ENCODE results near the gene EMD. TPM values are rescaled to one million over a fixed set of nuclear protein-coding genes. Genes with fewer than 3 reads are reported as not detected.

EMD gene
- total RNA-seq: 10 to 100 TPM; 29.8 to 56.3 (median 49.9) TPM
- polyA plus RNA-seq: 10 to 100 TPM; 77.8 to 83.1 (median 78.9) TPM
- long read RNA-seq, donor 1, transcript EMD-202 (6 exons, 1,379 nt): major isoform, 19 of 35 reads
- long read RNA-seq, donor 1, partial matches to known transcripts: 10 of 35 reads
- long read RNA-seq, donor 1, other reads (novel, unspliced or antisense): 0 of 35 reads
- long read RNA-seq, donor 2, transcript EMD-202 (6 exons, 1,379 nt): major isoform, 12 of 18 reads
- long read RNA-seq, donor 2, partial matches to known transcripts: 0 of 18 reads
- long read RNA-seq, donor 2, other reads (novel, unspliced or antisense): 0 of 18 reads

DNA sequence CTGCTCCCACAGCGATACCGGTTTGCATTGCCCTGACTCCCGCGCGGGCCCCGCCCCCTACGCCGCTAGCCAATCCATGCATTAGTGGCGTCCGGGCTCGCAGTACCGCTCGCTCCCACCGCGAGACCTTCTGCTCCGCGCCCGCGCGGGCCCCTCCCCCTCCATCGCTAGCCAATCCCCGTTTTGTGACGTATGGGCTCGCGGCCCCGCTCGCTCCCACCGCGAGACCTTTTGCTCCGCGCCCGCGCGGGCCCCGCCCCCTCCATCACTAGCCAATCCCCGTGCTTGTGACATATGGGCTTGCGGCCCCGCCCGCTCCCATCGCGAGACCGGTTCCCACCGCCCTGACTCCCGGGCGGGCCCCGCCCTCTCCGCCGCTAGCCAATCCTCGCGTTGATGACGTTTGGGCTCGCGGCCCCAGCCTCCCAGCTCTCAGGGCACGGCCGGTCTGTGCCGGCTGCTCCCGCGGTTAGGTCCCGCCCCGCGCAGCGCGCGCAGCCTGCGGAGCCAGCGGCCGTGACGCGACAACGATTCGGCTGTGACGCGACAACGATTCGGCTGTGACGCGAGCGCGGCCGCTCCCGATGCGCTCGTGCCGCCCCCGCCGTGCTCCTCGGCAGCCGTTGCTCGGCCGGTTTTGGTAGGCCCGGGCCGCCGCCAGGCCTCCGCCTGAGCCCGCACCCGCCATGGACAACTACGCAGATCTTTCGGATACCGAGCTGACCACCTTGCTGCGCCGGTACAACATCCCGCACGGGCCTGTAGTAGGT lies at the start of gene EMD:
TSS of gene EMD (plus strand) at position 497 of the 770 bp plus-strand sequence. CDS start at position 687, 190 bp downstream.
- Histone ChIP-seq H3K9me3 (peaks cover 0 to 4% (median 0%) of the 10 kb centered on the region in 8 donors), H3K4me1 (peaks cover 7 to 47% (median 25%) of the 10 kb centered on the region in 6 donors), H3K27ac (peak within 1 kb of the TSS; percentile 84 to 99 (median 98)), H3K4me3 (peak within 1 kb of the TSS; percentile 39 to 79 (median 52)), H3K36me3 (peaks cover 0 to 22% (median 0%) of the 10 kb centered on the region in 6 donors), H3K27me3 (replicated peaks in 1 of 7) (no peaks in the 10 kb centered on the region)
- intact Hi-C loops (cut with DNase I; ENCODE audit: low total_unique reads): no loop called here
- peak in 2 of 3 donors; percentile 31 to 38 for TF ChIP-seq POLR2A (IDR thresholded peaks at IDR 0.05)
- TF ChIP-seq POLR2AphosphoS5 (IDR thresholded peaks at IDR 0.05): peak; percentile 92 to 93 (median 93)
- TF ChIP-seq, protein P1, sequence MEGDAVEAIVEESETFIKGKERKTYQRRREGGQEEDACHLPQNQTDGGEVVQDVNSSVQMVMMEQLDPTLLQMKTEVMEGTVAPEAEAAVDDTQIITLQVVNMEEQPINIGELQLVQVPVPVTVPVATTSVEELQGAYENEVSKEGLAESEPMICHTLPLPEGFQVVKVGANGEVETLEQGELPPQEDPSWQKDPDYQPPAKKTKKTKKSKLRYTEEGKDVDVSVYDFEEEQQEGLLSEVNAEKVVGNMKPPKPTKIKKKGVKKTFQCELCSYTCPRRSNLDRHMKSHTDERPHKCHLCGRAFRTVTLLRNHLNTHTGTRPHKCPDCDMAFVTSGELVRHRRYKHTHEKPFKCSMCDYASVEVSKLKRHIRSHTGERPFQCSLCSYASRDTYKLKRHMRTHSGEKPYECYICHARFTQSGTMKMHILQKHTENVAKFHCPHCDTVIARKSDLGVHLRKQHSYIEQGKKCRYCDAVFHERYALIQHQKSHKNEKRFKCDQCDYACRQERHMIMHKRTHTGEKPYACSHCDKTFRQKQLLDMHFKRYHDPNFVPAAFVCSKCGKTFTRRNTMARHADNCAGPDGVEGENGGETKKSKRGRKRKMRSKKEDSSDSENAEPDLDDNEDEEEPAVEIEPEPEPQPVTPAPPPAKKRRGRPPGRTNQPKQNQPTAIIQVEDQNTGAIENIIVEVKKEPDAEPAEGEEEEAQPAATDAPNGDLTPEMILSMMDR (IDR thresholded peaks at IDR 0.05 in 8 of 11, conservative IDR thresholded peaks at IDR 0.05 in 3 of 11): peak in 9 of 11 experiments; percentile 13 to 72 (median 33)
- peak; percentile 98 for DNase-seq
- 0 to 61% (median 2%) methylated on average over 13 to 103 of the region's 103 CpGs for WGBS, 5 donors

DNA sequence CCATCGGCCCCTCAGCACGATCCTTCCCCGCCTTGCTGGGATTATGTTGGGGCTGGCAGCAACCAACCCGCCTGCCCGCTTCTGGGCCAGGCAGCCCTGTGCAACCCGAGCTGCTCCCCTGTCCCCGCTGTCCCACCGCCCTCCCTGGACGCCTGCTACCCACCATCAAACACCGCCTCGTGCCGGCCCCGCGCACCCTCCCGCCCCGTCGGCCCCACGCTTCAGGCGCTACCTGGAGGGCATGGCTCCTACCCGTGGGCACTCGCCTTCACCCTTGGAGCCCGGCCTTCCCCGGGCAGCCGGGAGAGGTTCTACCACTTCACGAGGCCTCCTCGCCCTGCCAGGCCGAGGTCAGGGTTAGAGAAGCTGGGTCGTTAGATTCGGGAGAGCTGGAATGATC lies 46.5 kb upstream of the EMD start:
- WGBS, 5 donors: 91 to 100% (median 96%) methylated on average over 19 to 29 of the region's 29 CpGs
- peak; percentile 69 for DNase-seq

DNA sequence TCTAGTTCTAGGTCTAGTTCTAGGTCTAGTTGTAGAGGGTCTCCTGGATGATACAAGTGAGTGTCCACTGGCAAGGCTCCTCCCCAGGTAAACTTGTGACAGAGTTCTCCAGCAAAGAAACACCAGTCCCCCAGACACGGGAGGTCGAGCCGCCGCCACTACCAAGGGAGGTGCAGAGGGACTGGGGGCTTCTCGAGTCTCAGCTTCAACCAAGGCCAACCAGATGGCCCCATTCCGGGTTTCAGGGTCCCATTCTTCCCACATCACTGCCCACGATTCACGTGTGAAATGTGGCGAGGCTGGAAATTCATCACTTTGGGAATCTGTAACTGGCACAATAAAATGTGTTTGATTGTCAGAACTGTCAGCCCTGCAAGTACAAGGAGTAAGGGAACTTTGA lies 46.0 kb upstream of the EMD start:
- Histone ChIP-seq H3K4me3 (no peak overlapping the region), H3K27ac (peak overlapping the region in 3 of 8 donors; percentile 15 to 72 (median 51)), H3K36me3 (no peaks in the 10 kb centered on the region), H3K4me1 (peaks cover 0 to 16% (median 7%) of the 10 kb centered on the region in 6 donors), H3K9me3 (no peaks in the 10 kb centered on the region), H3K27me3 (replicated peaks in 1 of 7) (peaks cover 0 to 7% (median 0%) of the 10 kb centered on the region in 7 donors)
- DNase-seq: peak; percentile 75
- WGBS, 5 donors: 85 to 99% (median 95%) methylated on average over 9 of the region's 9 CpGs
- TF ChIP-seq, protein P1 (IDR thresholded peaks at IDR 0.05 in 8 of 11, conservative IDR thresholded peaks at IDR 0.05 in 3 of 11): no peak
- TF ChIP-seq POLR2AphosphoS5 (IDR thresholded peaks at IDR 0.05): no peak
- no peak for TF ChIP-seq POLR2A (IDR thresholded peaks at IDR 0.05)
- intact Hi-C loops (cut with DNase I; ENCODE audit: low total_unique reads): no loop called here

More for the DNA sequence above, 46.5 kb upstream of the EMD start:
- TF ChIP-seq POLR2AphosphoS5 (IDR thresholded peaks at IDR 0.05) (no peak), POLR2A (IDR thresholded peaks at IDR 0.05) (no peak)
- TF ChIP-seq, protein P1 (IDR thresholded peaks at IDR 0.05 in 8 of 11, conservative IDR thresholded peaks at IDR 0.05 in 3 of 11): no peak
- Histone ChIP-seq H3K27me3 (replicated peaks in 1 of 7) (peaks cover 0 to 7% (median 0%) of the 10 kb centered on the region in 7 donors), H3K4me3 (no peak overlapping the region), H3K4me1 (peaks cover 5 to 22% (median 11%) of the 10 kb centered on the region in 6 donors), H3K27ac (no peak overlapping the region), H3K36me3 (no peaks in the 10 kb centered on the region), H3K9me3 (no peaks in the 10 kb centered on the region)
- intact Hi-C loops (cut with DNase I; ENCODE audit: low total_unique reads): no loop called here
